ENCODE data around the gene TMEM179B. TPM values are rescaled to one million over a fixed set of nuclear protein-coding genes. Genes with fewer than 3 reads are reported as not detected.
"Not testable (repeated sequence)": the region's sequence is repeated elsewhere in the genome, so short reads cannot be mapped to it uniquely, and the experiment has no call there.

TMEM179B gene
- polyA plus RNA-seq, 4 donors, result 46.7 to 79.3 (median 59.2) TPM

GRCh38 chr11:62811659-62812058, 24.5 kb downstream of the TMEM179B start:
- no peak overlapping the region for H3K27ac ChIP-seq (ENCODE audit: low read depth in 1 of 3, low read length in 2 of 3)
- no peaks in the 10 kb centered on the region for H3K4me1 ChIP-seq (ENCODE audit: control insufficient read depth in 3 of 3, insufficient read depth in 2 of 3, low read depth in 1 of 3, low read length in 2 of 3)
- H3K36me3 ChIP-seq (ENCODE audit: control insufficient read depth in 3 of 3, insufficient read depth in 2 of 3, low read depth in 1 of 3, low read length in 3 of 3), result peaks cover 0 to 30% (median 2%) of the 10 kb centered on the region in 3 donors
- H3K9me3 ChIP-seq (ENCODE audit: control insufficient read depth in 2 of 2, insufficient read depth in 1 of 2, low read depth in 1 of 2, low read length in 1 of 2), result no peaks in the 10 kb centered on the region
- no peak for DNase-seq
- FAIRE-seq, result no peak
- no peaks in the 10 kb centered on the region for H3K27me3 ChIP-seq (ENCODE audit: control insufficient read depth in 3 of 3, insufficient read depth in 3 of 3, low read length in 3 of 3)
- WGBS, 3 donors, result 69 to 86% (median 83%) methylated on average over 2 of the region's 2 CpGs
- no peak overlapping the region for H3K4me3 ChIP-seq (ENCODE audit: low read depth in 1 of 3, low read length in 3 of 3)

- WGBS, 3 donors, result 86 to 92% (median 91%) methylated on average over 8 of the region's 8 CpGs
- H3K27me3 ChIP-seq (ENCODE audit: control insufficient read depth in 3 of 3, insufficient read depth in 3 of 3, low read length in 3 of 3), result no peaks in the 10 kb centered on the region
- no peaks in the 10 kb centered on the region for H3K4me1 ChIP-seq (ENCODE audit: control insufficient read depth in 3 of 3, insufficient read depth in 2 of 3, low read depth in 1 of 3, low read length in 2 of 3)
- no peak overlapping the region for H3K27ac ChIP-seq (ENCODE audit: low read depth in 1 of 3, low read length in 2 of 3)
- no peaks in the 10 kb centered on the region for H3K9me3 ChIP-seq (ENCODE audit: control insufficient read depth in 2 of 2, insufficient read depth in 1 of 2, low read depth in 1 of 2, low read length in 1 of 2)
- DNase-seq, result no peak
- peaks cover 4 to 53% (median 6%) of the 10 kb centered on the region in 3 donors for H3K36me3 ChIP-seq (ENCODE audit: control insufficient read depth in 3 of 3, insufficient read depth in 2 of 3, low read depth in 1 of 3, low read length in 3 of 3)
- FAIRE-seq, result no peak
- no peak overlapping the region for H3K4me3 ChIP-seq (ENCODE audit: low read depth in 1 of 3, low read length in 3 of 3)
Observed at GRCh38 chr11:62816557-62816956, 29.4 kb downstream of the TMEM179B start.

- Histone ChIP-seq H3K36me3 (ENCODE audit: control insufficient read depth in 3 of 3, insufficient read depth in 2 of 3, low read depth in 1 of 3, low read length in 3 of 3) (peaks cover 4 to 58% (median 7%) of the 10 kb centered on the region in 3 donors), H3K4me3 (ENCODE audit: low read depth in 1 of 3, low read length in 3 of 3) (no peak overlapping the region), H3K4me1 (ENCODE audit: control insufficient read depth in 3 of 3, insufficient read depth in 2 of 3, low read depth in 1 of 3, low read length in 2 of 3) (no peaks in the 10 kb centered on the region), H3K27ac (ENCODE audit: low read depth in 1 of 3, low read length in 2 of 3) (no peak overlapping the region), H3K27me3 (ENCODE audit: control insufficient read depth in 3 of 3, insufficient read depth in 3 of 3, low read length in 3 of 3) (no peaks in the 10 kb centered on the region), H3K9me3 (ENCODE audit: control insufficient read depth in 2 of 2, insufficient read depth in 1 of 2, low read depth in 1 of 2, low read length in 1 of 2) (no peaks in the 10 kb centered on the region)
- no peak for FAIRE-seq
- no peak for DNase-seq
- 93 to 94% (median 93%) methylated on average over 4 of the region's 4 CpGs for WGBS, 3 donors
Observed at GRCh38 chr11:62817129-62817528, 29.9 kb downstream of the TMEM179B start.

- DNase-seq (no peak), FAIRE-seq (no peak)
- 84 to 91% (median 86%) methylated on average over 3 of the region's 3 CpGs for WGBS, 3 donors
- Histone ChIP-seq H3K4me3 (ENCODE audit: low read depth in 1 of 3, low read length in 3 of 3) (no peak overlapping the region), H3K36me3 (ENCODE audit: control insufficient read depth in 3 of 3, insufficient read depth in 2 of 3, low read depth in 1 of 3, low read length in 3 of 3) (peaks cover 26 to 81% (median 36%) of the 10 kb centered on the region in 3 donors), H3K27ac (ENCODE audit: low read depth in 1 of 3, low read length in 2 of 3) (no peak overlapping the region), H3K27me3 (ENCODE audit: control insufficient read depth in 3 of 3, insufficient read depth in 3 of 3, low read length in 3 of 3) (no peaks in the 10 kb centered on the region), H3K4me1 (ENCODE audit: control insufficient read depth in 3 of 3, insufficient read depth in 2 of 3, low read depth in 1 of 3, low read length in 2 of 3) (no peaks in the 10 kb centered on the region), H3K9me3 (ENCODE audit: control insufficient read depth in 2 of 2, insufficient read depth in 1 of 2, low read depth in 1 of 2, low read length in 1 of 2) (no peaks in the 10 kb centered on the region)
Observed at GRCh38 chr11:62823677-62824076, 36.5 kb downstream of the TMEM179B start.

- DNase-seq; H3K9me3 ChIP-seq (ENCODE audit: control insufficient read depth in 2 of 2, insufficient read depth in 1 of 2, low read depth in 1 of 2, low read length in 1 of 2): not testable (repeated sequence)
Observed at GRCh38 chr11:62828130-62828529, 40.9 kb downstream of the TMEM179B start.

GRCh38 chr11:62830904-62831519, 43.8 kb downstream of the TMEM179B start:
- WGBS, 3 donors, result 1 to 2% (median 1%) methylated on average over 27 to 33 of the region's 33 CpGs

More at GRCh38 chr11:62828130-62828529, 40.9 kb downstream of the TMEM179B start:
- H3K36me3 ChIP-seq (ENCODE audit: control insufficient read depth in 3 of 3, insufficient read depth in 2 of 3, low read depth in 1 of 3, low read length in 3 of 3), result peaks cover 22 to 62% (median 30%) of the 10 kb centered on the region in 3 donors
- 95 to 96% (median 96%) methylated on average over 8 of the region's 8 CpGs for WGBS, 3 donors
- not testable (repeated sequence) for FAIRE-seq; H3K4me1 ChIP-seq (ENCODE audit: control insufficient read depth in 3 of 3, insufficient read depth in 2 of 3, low read depth in 1 of 3, low read length in 2 of 3); H3K4me3 ChIP-seq (ENCODE audit: low read depth in 1 of 3, low read length in 3 of 3); H3K27ac ChIP-seq (ENCODE audit: low read depth in 1 of 3, low read length in 2 of 3); H3K27me3 ChIP-seq (ENCODE audit: control insufficient read depth in 3 of 3, insufficient read depth in 3 of 3, low read length in 3 of 3)

GRCh38 chr11:62831520-62832335, 44.5 kb downstream of the TMEM179B start, which contains the start of gene STX5:
STX5 (minus strand) TSS chr11:62832051; CDS start chr11:62831243, 808 bp downstream.
- DNase-seq, result peak; percentile 99 to 100
- Histone ChIP-seq H3K36me3 (ENCODE audit: control insufficient read depth in 3 of 3, insufficient read depth in 2 of 3, low read depth in 1 of 3, low read length in 3 of 3) (peaks cover 5 to 58% (median 15%) of the 10 kb centered on the region in 3 donors), H3K4me1 (ENCODE audit: control insufficient read depth in 3 of 3, insufficient read depth in 2 of 3, low read depth in 1 of 3, low read length in 2 of 3) (peaks cover 2 to 17% (median 2%) of the 10 kb centered on the region in 3 donors), H3K27me3 (ENCODE audit: control insufficient read depth in 3 of 3, insufficient read depth in 3 of 3, low read length in 3 of 3) (no peaks in the 10 kb centered on the region), H3K9me3 (ENCODE audit: control insufficient read depth in 2 of 2, insufficient read depth in 1 of 2, low read depth in 1 of 2, low read length in 1 of 2) (no peaks in the 10 kb centered on the region), H3K27ac (ENCODE audit: low read depth in 1 of 3, low read length in 2 of 3) (peak within 1 kb of the TSS; percentile 96 to 99 (median 96)), H3K4me3 (ENCODE audit: low read depth in 1 of 3, low read length in 3 of 3) (peak within 1 kb of the TSS; percentile 84 to 99 (median 98))
- 0 to 1% (median 0%) methylated on average over 55 to 65 of the region's 65 CpGs for WGBS, 3 donors
- no peak for FAIRE-seq

More at GRCh38 chr11:62830904-62831519, 43.8 kb downstream of the TMEM179B start:
- peak overlapping the region; percentile 84 to 99 (median 98) for H3K4me3 ChIP-seq (ENCODE audit: low read depth in 1 of 3, low read length in 3 of 3)
- H3K9me3 ChIP-seq (ENCODE audit: control insufficient read depth in 2 of 2, insufficient read depth in 1 of 2, low read depth in 1 of 2, low read length in 1 of 2), result no peaks in the 10 kb centered on the region
- H3K27ac ChIP-seq (ENCODE audit: low read depth in 1 of 3, low read length in 2 of 3), result peak overlapping the region; percentile 81 to 99 (median 96)
- peaks cover 7 to 60% (median 15%) of the 10 kb centered on the region in 3 donors for H3K36me3 ChIP-seq (ENCODE audit: control insufficient read depth in 3 of 3, insufficient read depth in 2 of 3, low read depth in 1 of 3, low read length in 3 of 3)
- DNase-seq (no peak), FAIRE-seq (no peak)
- no peaks in the 10 kb centered on the region for H3K27me3 ChIP-seq (ENCODE audit: control insufficient read depth in 3 of 3, insufficient read depth in 3 of 3, low read length in 3 of 3)
- H3K4me1 ChIP-seq (ENCODE audit: control insufficient read depth in 3 of 3, insufficient read depth in 2 of 3, low read depth in 1 of 3, low read length in 2 of 3), result peaks cover 2 to 17% (median 2%) of the 10 kb centered on the region in 3 donors
